AG04450 (cell line): ENCODE measurements around the gene SIPA1L3. TPM values are rescaled to one million over a fixed set of nuclear protein-coding genes. Genes with fewer than 3 reads are reported as not detected.

Experiments
- CTCF ChIA-PET: fragments of 300-600, 350-600 bp; formaldehyde crosslinking; extraction: SDS; loops from one replicate; lab custom pipeline; 2022; ENCODE audit warnings: antibody characterized with exemption, inconsistent platforms; lab: Charles Lee
- POLR2A ChIA-PET: fragments of 350-600 bp; formaldehyde crosslinking; extraction: SDS; loops from one replicate; lab custom pipeline; 2021; ENCODE audit warnings: antibody characterized with exemption, inconsistent platforms; lab: Yijun Ruan, JAX
- DNase-seq: peaks from one replicate; pipeline ENCODE4 v3.0.0-alpha.2; 2011; ENCODE audit warnings: low read depth, low spot score
- H3K27ac ChIP-seq: one replicate; pipeline ENCODE4 v1.5.1; 2012; ENCODE audit warnings: low read depth, low read length, control low read depth
- H3K27me3 ChIP-seq: one replicate; pipeline ENCODE4 v1.6.0; 2012; ENCODE audit warnings: low read length; ENCODE audit not compliant: control insufficient read depth, insufficient read depth
- H3K4me3 ChIP-seq: 2 replicates; pipeline ENCODE4 v1.5.1; 2011; ENCODE audit warnings: mild to moderate bottlenecking, low read depth, low read length, control low read depth
- H3K9me3 ChIP-seq: 2 replicates; pipeline ENCODE4 v1.5.1; 2012; ENCODE audit warnings: low read length; ENCODE audit not compliant: control insufficient read depth, insufficient read depth
- CTCF ChIP-seq: IDR thresholded peaks from 2 replicates; pipeline ENCODE4 v1.5.1; 2011; ENCODE audit warnings: low read depth, low read length, control low read depth, inconsistent platforms
- polyA plus RNA-seq: library from polyadenylated mRNA; depleted of rRNA; stranded (reverse); fragments of >200 nt; gene quantifications from 2 replicates; pipeline ENCODE4 v1.2.3, GENCODE V29; 2011

The SIPA1L3 gene
- polyA plus RNA-seq, 1 experiment: 4.9 TPM

- Histone ChIP-seq H3K9me3 (0 out of 2 replicates have a peak, but pooled peaks cover 6% of the 10 kb centered on the region), H3K4me3 (no peak overlapping the region), H3K27ac (no peak overlapping the region), H3K27me3 (peaks cover 21% of the 10 kb centered on the region)
- DNase-seq: no peak
- no peak for TF ChIP-seq CTCF
- ChIA-PET POLR2A (no interaction called here), CTCF (interaction anchor here (0.6 kb wide), 1 partner anchor 340 kb away, joined by 3 read pairs; no protein-coding TSS in a partner anchor)
Measured at GRCh38 chr19:37885392-37885791, 21.6 kb upstream of the SIPA1L3 start.

GRCh38 chr19:37886571-37886970, 20.4 kb upstream of the SIPA1L3 start:
- H3K4me3 ChIP-seq: no peak overlapping the region
- H3K27ac ChIP-seq: no peak overlapping the region
- peaks cover 22% of the 10 kb centered on the region for H3K27me3 ChIP-seq
- 0 out of 2 replicates have a peak, but pooled peaks cover 6% of the 10 kb centered on the region for H3K9me3 ChIP-seq
- CTCF ChIA-PET: no interaction called here
- DNase-seq: no peak
- TF ChIP-seq CTCF: no peak
- POLR2A ChIA-PET: no interaction called here

GRCh38 chr19:37893845-37894575, 13.0 kb upstream of the SIPA1L3 start:
- ChIA-PET POLR2A (no interaction called here), CTCF (interaction anchor here (0.9 to 1.5 kb wide), 2 partner anchors 9 to 248 kb away, joined by 3 to 10 read pairs; no protein-coding TSS in a partner anchor)
- TF ChIP-seq CTCF: no peak
- no peak for DNase-seq
- Histone ChIP-seq H3K27me3 (peaks cover 25% of the 10 kb centered on the region), H3K4me3 (no peak overlapping the region), H3K9me3 (no peaks in the 10 kb centered on the region), H3K27ac (no peak overlapping the region)

GRCh38 chr19:37896180-37896579, 10.8 kb upstream of the SIPA1L3 start:
- TF ChIP-seq CTCF: no peak
- POLR2A ChIA-PET: no interaction called here

GRCh38 chr19:37899453-37899852, 7.6 kb upstream of the SIPA1L3 start:
- no peak overlapping the region for H3K27ac ChIP-seq
- DNase-seq: no peak
- no peaks in the 10 kb centered on the region for H3K9me3 ChIP-seq
- CTCF ChIA-PET: interaction anchor here (0.6 to 1.7 kb wide), 17 partner anchors 9 to 639 kb away, joined by 3 to 8 read pairs (median 4); partner anchors contain the start of gene PSMD8
- no peak overlapping the region for H3K4me3 ChIP-seq
- H3K27me3 ChIP-seq: peaks cover 2% of the 10 kb centered on the region
- TF ChIP-seq CTCF: no peak
- POLR2A ChIA-PET: no interaction called here

More at GRCh38 chr19:37896180-37896579, 10.8 kb upstream of the SIPA1L3 start:
- DNase-seq: no peak
- no peak overlapping the region for H3K4me3 ChIP-seq
- H3K27me3 ChIP-seq: peaks cover 22% of the 10 kb centered on the region
- CTCF ChIA-PET: interaction anchor here (0.5 kb wide), 1 partner anchor 160 kb away, joined by 3 read pairs; no protein-coding TSS in a partner anchor
- H3K9me3 ChIP-seq: no peaks in the 10 kb centered on the region
- no peak overlapping the region for H3K27ac ChIP-seq
